Natural killer cell treated with Interleukin-12 subunit alpha and Interleukin-12 subunit beta and Interleukin-15 and Interleukin-18, amount 100 ng/mL, for 72 hours (primary cell): ENCODE data around the gene CD86. TPM values are rescaled to one million over a fixed set of nuclear protein-coding genes. Genes with fewer than 3 reads are reported as not detected.

ENCODE experiments used
- ATAC-seq, 2 donors: fragments of 150-1000 bp; cut with Tn5 transposase in 1 of 2; sonication (Bioruptor Pico), chemical (Tn5 transposase) in 1 of 2; 2 replicates each; pipeline ENCODE4 v1.10.0; 2021
- DNase-seq: peaks from one replicate; pipeline ENCODE4 v3.0.0; 2022; ENCODE audit warnings: low spot score
- H3K27ac Mint-ChIP-seq, 2 donors: 1 replicate in 1 of 2; 2 replicates in 1 of 2; pipeline ENCODE4 v1.8.0; 2022; ENCODE audit warnings: mixed read lengths in 2 of 2, mild to moderate bottlenecking in 1 of 2, moderate library complexity in 1 of 2
- H3K27me3 Mint-ChIP-seq, 2 donors: 1 replicate in 1 of 2; 2 replicates in 1 of 2; pipeline ENCODE4 v1.8.0; 2022; ENCODE audit warnings: mixed read lengths in 2 of 2
- H3K36me3 Mint-ChIP-seq: one replicate; pipeline ENCODE4 v1.8.0; 2022; ENCODE audit warnings: mixed read lengths
- H3K4me1 Mint-ChIP-seq, 2 donors: 1 replicate in 1 of 2; 2 replicates in 1 of 2; pipeline ENCODE4 v1.8.0; 2022; ENCODE audit warnings: low read depth in 2 of 2, mixed read lengths in 2 of 2, mild to moderate bottlenecking in 1 of 2
- H3K4me3 Mint-ChIP-seq: one replicate; pipeline ENCODE4 v1.8.0; 2022; ENCODE audit warnings: mixed read lengths
- H3K9me3 Mint-ChIP-seq: 2 replicates; pipeline ENCODE4 v1.8.0; 2022; ENCODE audit warnings: mixed read lengths
- total RNA-seq, 2 donors: library from RNA; stranded (reverse); gene quantifications; one replicate each; pipeline ENCODE4 v1.2.3, GENCODE V29; 2022

Gene CD86
- total RNA-seq, 2 donors from 2014 or later = 3.2 to 4.5 TPM

DNA sequence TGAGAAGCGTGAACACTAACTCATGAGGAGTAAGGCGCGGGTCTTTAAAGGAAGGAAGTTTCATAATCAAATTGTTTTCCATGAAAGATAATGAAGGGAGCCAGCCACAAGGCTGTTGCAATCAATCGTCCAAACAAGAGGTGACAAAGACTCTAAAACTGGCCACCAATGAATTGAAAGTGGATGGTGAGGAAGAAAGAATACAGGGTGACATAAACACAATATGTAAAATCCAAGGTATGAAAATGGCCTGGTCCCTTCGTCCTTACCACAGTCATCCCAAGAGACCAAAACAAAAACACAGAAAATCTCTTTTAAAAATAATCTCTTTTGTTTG is 12.0 kb downstream of the CD86 start:
- Mint-ChIP-seq H3K4me1 (peaks cover 6 to 32% of the 10 kb centered on the region in 2 donors), H3K4me3 (peak overlapping the region; percentile 76), H3K36me3 (no peaks in the 10 kb centered on the region), H3K27me3 (peaks cover 0 to 2% of the 10 kb centered on the region in 2 donors), H3K9me3 (no peaks in the 10 kb centered on the region), H3K27ac (peak overlapping the region; percentile 76 to 77)
- no peak for DNase-seq
- peak; percentile 67 to 73 for ATAC-seq

DNA sequence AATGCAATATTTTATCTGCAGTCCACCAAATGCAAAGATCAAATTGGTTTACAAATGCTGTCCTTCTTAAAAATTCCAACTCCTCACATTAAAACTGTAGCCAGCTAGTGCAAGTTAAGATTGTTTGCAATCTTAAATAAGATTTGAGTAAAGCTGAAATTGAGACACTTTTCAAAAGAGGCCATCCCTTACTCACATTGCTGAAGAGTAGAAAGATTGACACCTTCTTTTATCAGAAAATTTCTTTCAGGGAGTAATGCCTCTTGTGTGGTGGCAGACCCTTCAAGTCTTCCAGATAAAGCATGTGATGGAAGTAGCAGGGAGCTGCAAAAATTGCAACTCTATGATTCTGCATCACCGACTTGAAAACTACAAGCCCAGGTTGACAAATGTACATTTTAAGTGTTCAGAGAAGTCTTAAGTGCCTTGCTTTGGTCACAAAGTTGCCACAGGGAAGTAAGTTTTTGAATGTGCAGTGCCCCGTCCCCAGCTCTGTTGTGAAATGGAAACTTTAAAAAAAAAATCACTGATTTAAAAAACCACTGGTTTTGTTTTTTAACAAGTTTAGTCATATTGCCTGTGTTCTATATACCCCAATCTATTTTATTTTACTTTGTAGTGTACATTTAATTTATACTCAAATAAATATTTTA is 12.6 kb downstream of the CD86 start:
- DNase-seq = no peak
- peak; percentile 72 to 80 for ATAC-seq
- H3K27me3 Mint-ChIP-seq = peaks cover 0 to 2% of the 10 kb centered on the region in 2 donors
- peak overlapping the region; percentile 76 for H3K4me3 Mint-ChIP-seq
- H3K9me3 Mint-ChIP-seq = no peaks in the 10 kb centered on the region
- H3K27ac Mint-ChIP-seq = peak overlapping the region; percentile 76 to 77
- H3K36me3 Mint-ChIP-seq = no peaks in the 10 kb centered on the region
- peaks cover 6 to 32% of the 10 kb centered on the region in 2 donors for H3K4me1 Mint-ChIP-seq

DNA sequence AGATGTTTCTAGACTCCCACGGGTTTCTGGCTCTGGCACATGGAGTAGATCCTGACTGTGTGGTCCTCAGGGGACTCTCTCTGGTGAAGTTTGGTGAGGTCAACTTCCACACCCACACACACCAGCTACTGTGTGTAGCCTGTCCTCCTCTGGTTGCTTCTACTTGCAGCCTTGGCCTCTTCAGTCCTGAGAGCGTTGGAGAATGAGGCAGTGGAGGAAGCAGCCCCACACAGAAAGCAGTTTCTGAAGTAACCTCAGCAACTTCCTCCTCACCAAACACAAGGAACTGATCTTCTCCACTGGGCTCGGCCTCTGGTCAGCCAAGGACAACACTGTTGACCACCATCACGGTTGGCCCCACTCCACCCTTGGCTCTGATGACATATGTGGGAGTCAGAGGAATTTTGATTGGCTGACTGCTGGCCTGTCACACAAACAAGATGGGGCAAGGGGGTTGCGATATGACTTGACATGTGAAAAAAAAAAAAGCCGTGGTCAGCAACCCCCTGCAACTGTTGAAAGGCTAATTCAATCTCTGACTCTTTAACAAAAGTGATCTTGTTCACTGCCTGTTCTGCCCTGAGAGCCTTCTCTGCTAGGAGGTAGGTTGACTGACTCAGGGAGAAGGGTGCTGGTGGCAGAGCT is 19.6 kb downstream of the CD86 start:
- Mint-ChIP-seq H3K36me3 (peaks cover 5% of the 10 kb centered on the region), H3K27ac (peak overlapping the region; percentile 89 to 95), H3K4me3 (peak overlapping the region; percentile 79), H3K9me3 (no peaks in the 10 kb centered on the region), H3K4me1 (peaks cover 29 to 48% of the 10 kb centered on the region in 2 donors), H3K27me3 (peaks cover 0 to 17% of the 10 kb centered on the region in 2 donors)
- DNase-seq (peak; percentile 79), ATAC-seq (peak; percentile 87 to 88)

DNA sequence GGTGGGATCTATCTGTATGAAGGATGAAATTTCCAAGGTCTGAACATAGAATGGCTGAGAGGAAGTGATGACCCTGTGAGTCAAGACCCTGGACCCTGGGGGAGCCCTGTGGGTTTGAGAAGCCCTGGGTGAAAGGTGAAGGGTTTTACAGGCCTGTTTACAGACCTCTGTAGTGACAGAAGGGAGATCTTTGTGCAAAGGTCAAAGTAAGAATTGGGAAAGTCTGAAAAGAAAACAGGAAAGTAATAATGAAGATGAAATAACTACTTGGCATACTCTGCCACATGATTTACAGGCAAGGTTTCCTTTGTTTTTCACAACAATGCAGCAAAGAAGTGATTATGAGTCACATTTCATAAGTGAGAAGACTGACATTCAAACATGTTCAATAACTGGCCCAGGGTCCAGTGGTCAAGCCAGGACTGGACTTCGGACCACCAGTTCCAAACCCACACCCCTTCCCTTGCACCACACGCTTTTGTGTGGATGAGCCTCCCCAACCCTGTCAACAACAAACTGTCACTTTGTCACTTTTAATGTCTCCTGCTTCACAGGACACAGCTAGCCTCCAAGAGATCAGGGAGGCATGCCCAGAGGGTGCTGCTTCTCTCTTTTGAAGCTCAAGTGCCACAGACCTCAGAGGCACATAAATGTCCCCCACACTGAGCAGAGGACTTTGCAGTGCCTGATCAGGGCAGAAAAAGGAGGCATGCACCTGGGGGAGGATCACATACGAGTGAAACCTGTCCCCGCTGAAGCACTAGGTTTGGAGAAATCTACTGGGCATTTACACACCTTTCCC is 21.5 kb downstream of the CD86 start:
- peak overlapping the region; percentile 74 for H3K4me3 Mint-ChIP-seq
- H3K9me3 Mint-ChIP-seq = no peaks in the 10 kb centered on the region
- peaks cover 0 to 24% of the 10 kb centered on the region in 2 donors for H3K27me3 Mint-ChIP-seq
- peak overlapping the region; percentile 65 to 95 for H3K27ac Mint-ChIP-seq
- no peak for DNase-seq
- ATAC-seq = peak; percentile 24 to 54
- peaks cover 33 to 62% of the 10 kb centered on the region in 2 donors for H3K4me1 Mint-ChIP-seq
- peaks cover 5% of the 10 kb centered on the region for H3K36me3 Mint-ChIP-seq

DNA sequence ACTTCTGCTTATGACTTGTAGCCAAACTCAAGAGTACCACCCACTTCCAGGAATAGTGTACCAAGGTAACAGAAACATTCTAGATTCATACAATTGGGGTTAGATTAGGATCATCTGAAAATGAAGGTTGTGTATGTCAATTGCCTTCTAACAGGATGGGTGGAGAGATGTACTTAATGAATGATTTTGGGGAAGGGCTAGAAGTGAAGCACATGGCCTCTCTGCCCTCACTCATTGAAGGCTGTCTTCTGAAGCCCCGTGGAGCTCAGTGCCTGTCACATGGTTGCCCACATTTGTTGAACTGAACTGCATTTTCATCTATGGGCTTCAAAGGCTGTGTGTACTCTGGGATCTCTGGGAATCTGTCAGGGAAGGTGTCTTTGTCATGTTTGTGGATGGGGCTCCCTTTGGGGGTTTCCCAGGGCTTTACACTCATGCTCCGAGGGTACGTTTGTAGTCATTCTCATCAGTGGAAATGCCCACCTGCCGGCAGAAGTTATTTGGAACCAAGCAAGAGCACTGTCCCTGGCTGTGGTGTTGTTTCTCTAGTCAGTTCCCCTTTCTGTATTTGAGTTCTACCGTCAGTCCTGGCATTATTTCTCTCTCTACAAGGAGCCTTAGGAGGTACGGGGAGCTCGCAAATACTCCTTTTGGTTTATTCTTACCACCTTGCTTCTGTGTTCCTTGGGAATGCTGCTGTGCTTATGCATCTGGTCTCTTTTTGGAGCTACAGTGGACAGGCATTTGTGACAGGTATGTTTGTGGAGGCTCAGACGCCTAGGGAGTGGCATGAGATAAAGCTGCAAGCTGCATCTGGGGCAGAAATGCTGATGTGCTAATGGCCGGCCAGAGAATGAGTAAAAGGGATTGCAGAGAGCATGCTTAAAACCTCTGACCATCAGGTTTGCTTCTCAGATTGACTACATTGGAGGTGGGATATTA is 22.4 kb downstream of the CD86 start:
- Mint-ChIP-seq H3K9me3 (no peaks in the 10 kb centered on the region), H3K4me3 (peak overlapping the region; percentile 74), H3K27me3 (peaks cover 0 to 26% of the 10 kb centered on the region in 2 donors), H3K4me1 (peaks cover 36 to 71% of the 10 kb centered on the region in 2 donors), H3K36me3 (peaks cover 5% of the 10 kb centered on the region), H3K27ac (peak overlapping the region; percentile 65 to 95)
- DNase-seq (no peak), ATAC-seq (no peak)

DNA sequence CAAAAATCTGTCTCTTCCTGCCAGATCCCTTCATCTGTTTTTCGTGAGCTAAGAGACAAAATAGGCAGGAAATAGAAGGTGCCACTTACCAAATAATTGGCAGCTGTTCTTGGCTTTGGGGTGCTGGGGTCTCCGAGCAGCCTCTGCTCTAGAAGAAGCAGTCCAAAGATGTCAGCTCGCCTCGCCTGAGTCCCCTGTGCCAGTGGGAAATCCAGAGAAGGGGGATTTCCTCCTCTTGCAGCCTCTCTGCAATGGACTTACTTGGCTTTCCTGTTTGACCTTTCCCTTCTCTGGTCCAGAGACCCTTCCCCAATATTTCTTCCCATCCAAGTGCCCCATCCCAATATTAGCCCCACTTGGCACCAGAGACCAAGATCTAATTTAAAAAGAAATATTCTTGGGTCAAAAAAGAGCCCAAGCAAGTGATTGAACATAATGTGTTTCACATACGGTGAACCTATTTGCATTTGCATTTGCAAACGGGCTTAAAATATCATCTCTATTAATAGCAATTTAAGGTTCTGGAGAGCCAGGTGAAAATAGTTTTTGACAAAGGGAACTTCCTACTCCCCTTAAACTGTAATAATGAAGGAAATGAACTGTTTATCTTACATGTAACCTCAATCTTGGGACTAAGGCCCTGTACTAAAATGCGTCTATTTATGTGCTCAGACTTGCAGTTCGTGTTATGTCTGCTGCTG is 23.2 kb downstream of the CD86 start:
- H3K27ac Mint-ChIP-seq = peak overlapping the region in 1 of 2 donors; percentile 95

DNA sequence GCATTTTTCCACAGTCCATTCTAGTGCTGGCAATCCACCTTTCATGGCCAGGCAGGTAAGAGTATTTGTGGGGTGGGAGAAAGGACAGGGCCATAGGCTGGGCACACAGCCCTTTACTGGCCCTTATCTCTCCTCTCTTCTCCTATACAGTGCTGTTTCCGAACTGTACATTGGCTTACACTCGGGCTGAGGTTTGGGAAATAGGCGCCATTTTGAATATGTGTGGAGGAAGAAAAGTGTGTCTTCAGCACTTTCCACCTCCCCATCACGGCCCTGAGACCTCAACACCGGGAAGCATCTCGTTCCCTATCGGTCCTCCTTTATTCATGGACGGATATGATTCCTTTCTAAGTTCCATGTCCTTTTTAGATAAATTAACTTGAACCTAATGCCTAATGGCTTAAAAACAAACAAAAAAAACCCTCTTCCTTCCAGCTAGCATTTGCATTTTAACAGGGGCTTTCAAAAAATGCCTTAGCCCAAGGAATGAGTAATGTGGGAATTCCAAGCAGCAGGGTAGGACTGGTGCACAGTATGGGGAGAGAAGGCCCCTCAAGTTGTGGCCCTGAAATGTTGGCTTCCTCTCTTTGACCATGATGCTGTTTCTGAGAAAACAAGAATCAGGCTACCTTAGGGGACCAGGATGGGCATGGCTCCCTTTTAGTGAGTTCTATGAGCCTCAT is 24.5 kb downstream of the CD86 start:
- Mint-ChIP-seq H3K9me3 (no peaks in the 10 kb centered on the region), H3K27ac (peak overlapping the region in 1 of 2 donors; percentile 77), H3K4me3 (peak overlapping the region; percentile 31), H3K4me1 (peaks cover 33 to 65% of the 10 kb centered on the region in 2 donors), H3K27me3 (peaks cover 0 to 29% of the 10 kb centered on the region in 2 donors), H3K36me3 (no peaks in the 10 kb centered on the region)
- DNase-seq = no peak
- ATAC-seq = no peak

More for the DNA sequence above, 23.2 kb downstream of the CD86 start:
- peaks cover 39 to 71% of the 10 kb centered on the region in 2 donors for H3K4me1 Mint-ChIP-seq
- H3K27me3 Mint-ChIP-seq = peaks cover 0 to 31% of the 10 kb centered on the region in 2 donors
- no peaks in the 10 kb centered on the region for H3K9me3 Mint-ChIP-seq
- H3K4me3 Mint-ChIP-seq = peak overlapping the region; percentile 74
- DNase-seq (no peak), ATAC-seq (no peak)
- H3K36me3 Mint-ChIP-seq = peaks cover 5% of the 10 kb centered on the region

DNA sequence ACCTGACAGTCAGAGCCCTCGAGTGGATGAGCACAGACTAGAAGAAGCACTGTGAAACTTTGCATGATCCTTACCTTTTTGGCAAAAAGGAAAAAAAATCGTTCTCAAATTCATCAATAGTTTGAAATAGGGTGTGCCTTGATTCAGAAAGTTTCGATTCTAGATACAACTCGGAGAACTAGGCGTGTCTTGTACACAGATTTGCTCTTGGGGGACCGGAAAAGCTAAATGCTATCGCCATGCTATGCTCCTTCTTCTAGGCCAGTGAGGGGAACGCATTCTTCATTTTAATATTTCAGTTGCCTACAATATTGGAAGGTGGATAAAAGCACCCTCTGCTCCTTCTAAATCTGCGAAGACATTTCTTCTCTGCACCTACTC is 25.0 kb downstream of the CD86 start:
- peaks cover 29 to 60% of the 10 kb centered on the region in 2 donors for H3K4me1 Mint-ChIP-seq
- ATAC-seq = no peak
- H3K4me3 Mint-ChIP-seq = peak overlapping the region; percentile 31
- H3K27me3 Mint-ChIP-seq = peaks cover 0 to 29% of the 10 kb centered on the region in 2 donors
- peak overlapping the region in 1 of 2 donors; percentile 77 for H3K27ac Mint-ChIP-seq
- no peak for DNase-seq
- H3K36me3 Mint-ChIP-seq = no peaks in the 10 kb centered on the region
- no peaks in the 10 kb centered on the region for H3K9me3 Mint-ChIP-seq

DNA sequence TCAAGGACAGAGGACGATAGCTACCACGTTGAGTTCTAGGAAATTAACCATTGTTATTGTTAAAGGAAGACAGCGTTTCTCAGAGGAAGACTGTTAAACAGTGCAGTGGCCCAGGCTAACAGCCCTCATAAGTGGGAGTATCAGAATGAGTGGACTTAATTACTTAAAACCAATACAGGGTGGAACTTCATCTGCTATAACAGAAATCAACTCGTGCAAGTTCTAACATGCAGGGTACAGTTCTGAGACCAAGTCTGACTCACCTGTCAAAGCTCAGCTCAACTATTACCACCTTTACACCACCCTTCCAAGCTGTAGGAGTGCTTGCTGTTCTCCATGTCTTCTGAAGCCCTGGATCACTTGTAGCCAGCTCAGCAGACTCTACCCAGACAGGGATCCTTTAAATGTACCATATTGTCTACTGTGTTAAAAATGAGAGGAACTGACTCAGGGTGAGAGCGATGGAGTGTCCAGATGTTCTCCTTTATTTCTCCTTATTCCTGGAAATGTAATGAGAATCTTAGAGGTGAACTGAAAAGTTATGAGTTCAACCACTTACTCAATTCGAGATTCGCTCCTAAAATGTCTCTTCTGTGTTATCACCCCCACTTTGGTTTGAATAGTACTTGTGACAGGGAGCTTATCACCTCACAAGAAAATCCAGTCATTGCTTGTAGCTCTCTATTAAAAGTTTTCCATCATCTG is 26.5 kb downstream of the CD86 start:
- peak overlapping the region; percentile 66 for H3K4me3 Mint-ChIP-seq
- peak overlapping the region; percentile 21 to 77 for H3K27ac Mint-ChIP-seq
- DNase-seq = no peak
- peaks cover 24 to 47% of the 10 kb centered on the region in 2 donors for H3K4me1 Mint-ChIP-seq
- peak; percentile 79 to 81 for ATAC-seq
- no peaks in the 10 kb centered on the region for H3K9me3 Mint-ChIP-seq
- H3K36me3 Mint-ChIP-seq = no peaks in the 10 kb centered on the region
- H3K27me3 Mint-ChIP-seq = peaks cover 0 to 33% of the 10 kb centered on the region in 2 donors

DNA sequence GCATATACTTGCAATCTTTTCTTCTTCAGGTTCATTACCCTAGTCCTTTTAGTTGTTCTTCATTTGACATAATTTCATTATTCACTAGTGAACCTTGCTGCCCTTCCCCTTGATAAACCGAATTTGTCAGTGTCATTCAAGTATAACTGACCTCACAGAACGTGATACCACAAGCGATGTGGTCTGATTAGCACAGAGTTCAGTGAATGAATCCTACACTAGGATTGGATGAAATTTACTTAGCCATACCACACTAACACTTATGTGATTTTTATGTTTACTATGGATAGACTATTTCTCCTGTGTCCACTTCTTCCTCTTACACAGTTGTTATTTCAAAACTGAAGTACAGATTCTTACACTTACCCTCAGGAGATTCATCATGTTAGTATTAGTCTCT is 27.2 kb downstream of the CD86 start:
- no peaks in the 10 kb centered on the region for H3K9me3 Mint-ChIP-seq
- H3K4me3 Mint-ChIP-seq = peak overlapping the region; percentile 66
- DNase-seq (no peak), ATAC-seq (peak in 1 of 2 donors; percentile 18)
- no peaks in the 10 kb centered on the region for H3K36me3 Mint-ChIP-seq
- peak overlapping the region; percentile 21 to 77 for H3K27ac Mint-ChIP-seq
- H3K27me3 Mint-ChIP-seq = peaks cover 0 to 28% of the 10 kb centered on the region in 2 donors
- peaks cover 19 to 40% of the 10 kb centered on the region in 2 donors for H3K4me1 Mint-ChIP-seq

DNA sequence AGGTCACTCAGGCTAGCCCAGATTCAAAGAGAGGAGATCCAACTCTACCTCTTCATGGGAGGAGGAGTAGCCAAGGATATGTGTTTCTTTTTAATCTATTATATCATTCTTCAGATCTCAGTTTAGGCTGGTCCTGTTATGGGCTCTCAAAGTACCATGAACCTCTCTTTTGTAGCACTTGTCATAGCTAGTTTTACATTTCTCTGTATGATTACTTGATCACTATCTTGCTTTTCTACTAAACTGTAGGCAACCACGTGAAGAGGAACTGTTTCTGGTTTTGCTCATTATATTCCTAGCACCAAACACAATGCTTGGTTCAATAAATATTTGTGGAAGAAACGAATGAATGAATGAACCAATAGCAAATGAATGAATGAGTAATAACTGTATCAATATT is 29.6 kb downstream of the CD86 start:
- no peak for DNase-seq
- no peak overlapping the region for H3K27ac Mint-ChIP-seq
- peaks cover 11 to 23% of the 10 kb centered on the region in 2 donors for H3K4me1 Mint-ChIP-seq
- no peak overlapping the region for H3K4me3 Mint-ChIP-seq
- no peak for ATAC-seq
- H3K36me3 Mint-ChIP-seq = no peaks in the 10 kb centered on the region
- H3K9me3 Mint-ChIP-seq = no peaks in the 10 kb centered on the region
- peaks cover 7 to 18% of the 10 kb centered on the region in 2 donors for H3K27me3 Mint-ChIP-seq
